ENCODE results near the gene B4GAT1.

DNA sequence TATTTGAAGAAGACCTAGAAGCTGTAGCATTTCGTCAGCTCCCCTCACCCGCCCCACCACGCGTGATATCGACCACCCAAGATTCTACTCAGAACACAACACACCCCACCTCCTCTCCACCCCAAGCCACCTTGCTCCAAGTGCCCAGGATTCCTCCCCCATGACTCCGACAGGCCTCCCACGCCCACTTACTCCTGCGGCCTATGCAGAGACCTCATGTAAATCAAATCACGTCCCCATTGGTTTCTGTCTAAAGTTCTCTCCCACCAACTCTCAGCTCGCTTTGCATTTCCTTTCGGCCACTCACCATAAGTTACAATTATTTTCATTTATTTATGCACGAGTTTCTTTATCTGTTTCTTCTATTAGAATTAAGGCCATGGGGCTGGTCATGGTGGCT, 44.8 kb downstream of the B4GAT1 start:
- TF ChIP-seq, protein P1, sequence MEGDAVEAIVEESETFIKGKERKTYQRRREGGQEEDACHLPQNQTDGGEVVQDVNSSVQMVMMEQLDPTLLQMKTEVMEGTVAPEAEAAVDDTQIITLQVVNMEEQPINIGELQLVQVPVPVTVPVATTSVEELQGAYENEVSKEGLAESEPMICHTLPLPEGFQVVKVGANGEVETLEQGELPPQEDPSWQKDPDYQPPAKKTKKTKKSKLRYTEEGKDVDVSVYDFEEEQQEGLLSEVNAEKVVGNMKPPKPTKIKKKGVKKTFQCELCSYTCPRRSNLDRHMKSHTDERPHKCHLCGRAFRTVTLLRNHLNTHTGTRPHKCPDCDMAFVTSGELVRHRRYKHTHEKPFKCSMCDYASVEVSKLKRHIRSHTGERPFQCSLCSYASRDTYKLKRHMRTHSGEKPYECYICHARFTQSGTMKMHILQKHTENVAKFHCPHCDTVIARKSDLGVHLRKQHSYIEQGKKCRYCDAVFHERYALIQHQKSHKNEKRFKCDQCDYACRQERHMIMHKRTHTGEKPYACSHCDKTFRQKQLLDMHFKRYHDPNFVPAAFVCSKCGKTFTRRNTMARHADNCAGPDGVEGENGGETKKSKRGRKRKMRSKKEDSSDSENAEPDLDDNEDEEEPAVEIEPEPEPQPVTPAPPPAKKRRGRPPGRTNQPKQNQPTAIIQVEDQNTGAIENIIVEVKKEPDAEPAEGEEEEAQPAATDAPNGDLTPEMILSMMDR (IDR thresholded peaks at IDR 0.05) = no peak
- TF ChIP-seq POLR2AphosphoS5 (IDR thresholded peaks at IDR 0.05) = no peak

Measured in stomach (tissue), 4 donors.